ENCODE measurements around the gene PRRC2A.

- TF ChIP-seq PRDM4 (tag by site-specific recombination; IDR thresholded peaks at IDR 0.05) (no peak), KLF1 (tag by site-specific recombination; IDR thresholded peaks at IDR 0.05) (no peak), HOXA7 (CRISPR knock-in tag; IDR thresholded peaks at IDR 0.05; ENCODE audit: borderline replicate concordance) (no peak), CTCF (tag by site-specific recombination; IDR thresholded peaks at IDR 0.05) (no peak), PRDM10 (tag by site-specific recombination; IDR thresholded peaks at IDR 0.05) (no peak), ZNF704 (tag by site-specific recombination; IDR thresholded peaks at IDR 0.05) (no peak), YY1 (tag by site-specific recombination; IDR thresholded peaks at IDR 0.05) (no peak), ZNF398 (tag by site-specific recombination; IDR thresholded peaks at IDR 0.05) (no peak), INSM2 (tag by site-specific recombination; IDR thresholded peaks at IDR 0.05) (no peak), ZNF274 (IDR thresholded peaks at IDR 0.05; ENCODE audit: low read length) (no peak), ZNF274 (tag by site-specific recombination; IDR thresholded peaks at IDR 0.05; ENCODE audit: borderline replicate concordance) (no peak), PATZ1 (tag by site-specific recombination; IDR thresholded peaks at IDR 0.05) (no peak), ZNF837 (tag by site-specific recombination; IDR thresholded peaks at IDR 0.05) (no peak)
Measured at GRCh38 chr6:31662124-31662723, 41.7 kb downstream of the PRRC2A start.
